Breast epithelium (tissue), 3 donors: Measurements from ENCODE around the gene DHRS3.

Source experiments
- CTCF ChIP-seq, 3 donors: fragments of 450-650 bp; IDR thresholded peaks; one replicate each; pipeline ENCODE4 v1.5.1; 2016 to 2017; ENCODE audit warnings: antibody characterized with exemption in 3 of 3, mild to moderate bottlenecking in 3 of 3, moderate library complexity in 3 of 3
- POLR2A ChIP-seq: fragments of 450-650 bp; IDR thresholded peaks from one replicate; pipeline ENCODE4 v1.6.1; 2016; ENCODE audit warnings: antibody characterized with exemption, mild to moderate bottlenecking, moderate library complexity
- POLR2AphosphoS5 ChIP-seq, 3 donors: sonication (generic); formaldehyde crosslinking; IDR thresholded peaks; one replicate each; pipeline ENCODE4 v1.6.1; 2017; ENCODE audit warnings: antibody characterized with exemption in 3 of 3

GRCh38 chr1:12593621-12594066 lies 24.4 kb downstream of the DHRS3 start:
- no peak for TF ChIP-seq CTCF (IDR thresholded peaks at IDR 0.05)
- peak in 2 of 3 donors; percentile 61 to 62 for TF ChIP-seq POLR2AphosphoS5 (IDR thresholded peaks at IDR 0.05)
- no peak for TF ChIP-seq POLR2A
